ENCODE measurements around the gene MAGI1. TPM values are rescaled to one million over a fixed set of nuclear protein-coding genes. Genes with fewer than 3 reads are reported as not detected.

The MAGI1 gene
- total RNA-seq, 1 experiment from 2014 or later, result 38.6 TPM

DNA sequence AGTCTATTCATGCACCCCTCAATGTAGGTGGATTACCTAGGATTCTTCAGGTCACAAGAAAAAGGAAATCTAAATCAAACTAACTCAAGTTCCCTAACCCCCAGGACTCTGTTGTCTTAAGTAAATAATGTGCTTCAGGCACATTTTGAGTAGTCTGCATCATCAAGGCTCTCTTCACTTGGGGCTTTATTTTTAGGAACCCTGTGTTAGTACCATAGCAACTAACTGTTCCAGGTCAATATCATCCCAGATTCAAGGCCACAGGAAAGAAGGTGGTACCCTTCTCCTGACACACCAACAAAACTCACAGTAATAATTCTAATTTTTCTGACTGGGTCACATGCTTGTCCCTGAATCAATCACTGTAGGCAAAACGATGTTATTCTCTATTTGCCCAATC, 218.1 kb downstream of the MAGI1 start:
- ATAC-seq (no peak), DNase-seq (ENCODE audit: low read depth, low spot score) (no peak)
- Histone ChIP-seq H3K36me3 (ENCODE audit: control insufficient read depth in 1 of 2, insufficient read depth in 2 of 2, low read length in 2 of 2) (no peaks in the 10 kb centered on the region), H4K20me1 (ENCODE audit: insufficient read depth) (no peaks in the 10 kb centered on the region), H3K4me2 (ENCODE audit: low read length) (no peak overlapping the region), H3K9me2 (ENCODE audit: insufficient read depth) (no peaks in the 10 kb centered on the region), H3K9ac (ENCODE audit: low read length) (no peak overlapping the region), H3K27me3 (ENCODE audit: insufficient read depth, low read length) (no peaks in the 10 kb centered on the region), H3K4me1 (ENCODE audit: control insufficient read depth in 1 of 2, insufficient read depth in 2 of 2, low read length in 2 of 2) (no peaks in the 10 kb centered on the region), H3K27ac (ENCODE audit: low read depth, low read length) (no peak overlapping the region), H3K79me2 (ENCODE audit: insufficient read depth, low read length) (no peaks in the 10 kb centered on the region), H3K9me3 (ENCODE audit: control insufficient read depth in 1 of 2, insufficient read depth in 1 of 2, low read depth in 1 of 2, low read length in 2 of 2) (no peaks in the 10 kb centered on the region), H3K4me3 (replicated peaks in 1 of 2; ENCODE audit: low read depth in 1 of 2, low read length in 2 of 2) (no peak overlapping the region), H2AFZ (ENCODE audit: low read depth, low read length, poor library complexity, severe bottlenecking) (no peak overlapping the region)
- BruUV-seq (replicated peaks), result no TSS peak
- RAD21 ChIA-PET (ENCODE audit: low non-redundant PET in 1 of 2, low total read pairs in 2 of 2, uncharacterized antibody in 2 of 2, unreplicated experiment in 2 of 2), result no interaction called here
- intact Hi-C loops (cut with micrococcal nuclease), result no loop called here
- CTCF ChIA-PET, result no interaction called here
- POLR2A ChIA-PET, result no interaction called here
- no peak for TF ChIP-seq EGR1 (IDR thresholded peaks at IDR 0.05; ENCODE audit: low read depth)
- no peak for TF ChIP-seq RAD21 (IDR thresholded peaks at IDR 0.05; ENCODE audit: low read depth)
- TF ChIP-seq CEBPB (IDR thresholded peaks at IDR 0.05; ENCODE audit: low read depth), result no peak
- TF ChIP-seq, protein P1, sequence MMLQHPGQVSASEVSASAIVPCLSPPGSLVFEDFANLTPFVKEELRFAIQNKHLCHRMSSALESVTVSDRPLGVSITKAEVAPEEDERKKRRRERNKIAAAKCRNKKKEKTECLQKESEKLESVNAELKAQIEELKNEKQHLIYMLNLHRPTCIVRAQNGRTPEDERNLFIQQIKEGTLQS (IDR thresholded peaks at IDR 0.05), result no peak
- no peak for TF ChIP-seq JUND (IDR thresholded peaks at IDR 0.05)
- TF ChIP-seq, protein P2, sequence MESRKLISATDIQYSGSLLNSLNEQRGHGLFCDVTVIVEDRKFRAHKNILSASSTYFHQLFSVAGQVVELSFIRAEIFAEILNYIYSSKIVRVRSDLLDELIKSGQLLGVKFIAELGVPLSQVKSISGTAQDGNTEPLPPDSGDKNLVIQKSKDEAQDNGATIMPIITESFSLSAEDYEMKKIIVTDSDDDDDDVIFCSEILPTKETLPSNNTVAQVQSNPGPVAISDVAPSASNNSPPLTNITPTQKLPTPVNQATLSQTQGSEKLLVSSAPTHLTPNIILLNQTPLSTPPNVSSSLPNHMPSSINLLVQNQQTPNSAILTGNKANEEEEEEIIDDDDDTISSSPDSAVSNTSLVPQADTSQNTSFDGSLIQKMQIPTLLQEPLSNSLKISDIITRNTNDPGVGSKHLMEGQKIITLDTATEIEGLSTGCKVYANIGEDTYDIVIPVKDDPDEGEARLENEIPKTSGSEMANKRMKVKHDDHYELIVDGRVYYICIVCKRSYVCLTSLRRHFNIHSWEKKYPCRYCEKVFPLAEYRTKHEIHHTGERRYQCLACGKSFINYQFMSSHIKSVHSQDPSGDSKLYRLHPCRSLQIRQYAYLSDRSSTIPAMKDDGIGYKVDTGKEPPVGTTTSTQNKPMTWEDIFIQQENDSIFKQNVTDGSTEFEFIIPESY (IDR thresholded peaks at IDR 0.05; ENCODE audit: extremely low read depth, insufficient replicate concordance, low read length), result no peak
- no peak for TF ChIP-seq ZNF274 (IDR thresholded peaks at IDR 0.05; ENCODE audit: low read depth, low read length)
- no peak for TF ChIP-seq FOSL1 (IDR thresholded peaks at IDR 0.05; ENCODE audit: low read depth)
- no peak for TF ChIP-seq SIN3A (IDR thresholded peaks at IDR 0.05; ENCODE audit: low read depth)
- TF ChIP-seq ELF1 (IDR thresholded peaks at IDR 0.05; ENCODE audit: borderline replicate concordance, low read depth), result no peak
- no peak for TF ChIP-seq EZH2phosphoT487 (IDR thresholded peaks at IDR 0.05; ENCODE audit: borderline replicate concordance)
- TF ChIP-seq CBX3 (IDR thresholded peaks at IDR 0.05; ENCODE audit: low read depth), result no peak
- TF ChIP-seq POLR2A (IDR thresholded peaks at IDR 0.05; ENCODE audit: borderline replicate concordance, extremely low read depth, insufficient read depth, insufficient read length), result no peak
- TF ChIP-seq, protein P3, sequence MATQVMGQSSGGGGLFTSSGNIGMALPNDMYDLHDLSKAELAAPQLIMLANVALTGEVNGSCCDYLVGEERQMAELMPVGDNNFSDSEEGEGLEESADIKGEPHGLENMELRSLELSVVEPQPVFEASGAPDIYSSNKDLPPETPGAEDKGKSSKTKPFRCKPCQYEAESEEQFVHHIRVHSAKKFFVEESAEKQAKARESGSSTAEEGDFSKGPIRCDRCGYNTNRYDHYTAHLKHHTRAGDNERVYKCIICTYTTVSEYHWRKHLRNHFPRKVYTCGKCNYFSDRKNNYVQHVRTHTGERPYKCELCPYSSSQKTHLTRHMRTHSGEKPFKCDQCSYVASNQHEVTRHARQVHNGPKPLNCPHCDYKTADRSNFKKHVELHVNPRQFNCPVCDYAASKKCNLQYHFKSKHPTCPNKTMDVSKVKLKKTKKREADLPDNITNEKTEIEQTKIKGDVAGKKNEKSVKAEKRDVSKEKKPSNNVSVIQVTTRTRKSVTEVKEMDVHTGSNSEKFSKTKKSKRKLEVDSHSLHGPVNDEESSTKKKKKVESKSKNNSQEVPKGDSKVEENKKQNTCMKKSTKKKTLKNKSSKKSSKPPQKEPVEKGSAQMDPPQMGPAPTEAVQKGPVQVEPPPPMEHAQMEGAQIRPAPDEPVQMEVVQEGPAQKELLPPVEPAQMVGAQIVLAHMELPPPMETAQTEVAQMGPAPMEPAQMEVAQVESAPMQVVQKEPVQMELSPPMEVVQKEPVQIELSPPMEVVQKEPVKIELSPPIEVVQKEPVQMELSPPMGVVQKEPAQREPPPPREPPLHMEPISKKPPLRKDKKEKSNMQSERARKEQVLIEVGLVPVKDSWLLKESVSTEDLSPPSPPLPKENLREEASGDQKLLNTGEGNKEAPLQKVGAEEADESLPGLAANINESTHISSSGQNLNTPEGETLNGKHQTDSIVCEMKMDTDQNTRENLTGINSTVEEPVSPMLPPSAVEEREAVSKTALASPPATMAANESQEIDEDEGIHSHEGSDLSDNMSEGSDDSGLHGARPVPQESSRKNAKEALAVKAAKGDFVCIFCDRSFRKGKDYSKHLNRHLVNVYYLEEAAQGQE (IDR thresholded peaks at IDR 0.05; ENCODE audit: low read depth), result no peak
- no peak for TF ChIP-seq EZH2 (IDR thresholded peaks at IDR 0.05)
- no peak for TF ChIP-seq TCF7L2 (IDR thresholded peaks at IDR 0.05; ENCODE audit: borderline replicate concordance, extremely low read depth, insufficient read depth, insufficient read length)
- TF ChIP-seq, protein P4, sequence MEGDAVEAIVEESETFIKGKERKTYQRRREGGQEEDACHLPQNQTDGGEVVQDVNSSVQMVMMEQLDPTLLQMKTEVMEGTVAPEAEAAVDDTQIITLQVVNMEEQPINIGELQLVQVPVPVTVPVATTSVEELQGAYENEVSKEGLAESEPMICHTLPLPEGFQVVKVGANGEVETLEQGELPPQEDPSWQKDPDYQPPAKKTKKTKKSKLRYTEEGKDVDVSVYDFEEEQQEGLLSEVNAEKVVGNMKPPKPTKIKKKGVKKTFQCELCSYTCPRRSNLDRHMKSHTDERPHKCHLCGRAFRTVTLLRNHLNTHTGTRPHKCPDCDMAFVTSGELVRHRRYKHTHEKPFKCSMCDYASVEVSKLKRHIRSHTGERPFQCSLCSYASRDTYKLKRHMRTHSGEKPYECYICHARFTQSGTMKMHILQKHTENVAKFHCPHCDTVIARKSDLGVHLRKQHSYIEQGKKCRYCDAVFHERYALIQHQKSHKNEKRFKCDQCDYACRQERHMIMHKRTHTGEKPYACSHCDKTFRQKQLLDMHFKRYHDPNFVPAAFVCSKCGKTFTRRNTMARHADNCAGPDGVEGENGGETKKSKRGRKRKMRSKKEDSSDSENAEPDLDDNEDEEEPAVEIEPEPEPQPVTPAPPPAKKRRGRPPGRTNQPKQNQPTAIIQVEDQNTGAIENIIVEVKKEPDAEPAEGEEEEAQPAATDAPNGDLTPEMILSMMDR (IDR thresholded peaks at IDR 0.05 in 2 of 3, conservative IDR thresholded peaks at IDR 0.05 in 1 of 3; ENCODE audit: borderline replicate concordance in 1 of 3, insufficient read depth in 1 of 3, low read depth in 2 of 3, low read length in 2 of 3), result no peak
- TF ChIP-seq SP1 (IDR thresholded peaks at IDR 0.05; ENCODE audit: low read depth), result no peak
- TF ChIP-seq POLR2AphosphoS5 (IDR thresholded peaks at IDR 0.05; ENCODE audit: low read depth, low read length), result no peak
